ENCODE data around the gene CRTC2. TPM values are rescaled to one million over a fixed set of nuclear protein-coding genes. Genes with fewer than 3 reads are reported as not detected.
"Not testable (repeated sequence)": the region's sequence is repeated elsewhere in the genome, so short reads cannot be mapped to it uniquely, and the experiment has no call there.

CRTC2 gene
- total and polyA plus RNA-seq, 2 donors (not counting 1 experiment from before 2014, with no cell fraction given): 2.6 to 7.1 TPM

- Histone ChIP-seq H3K79me2 (ENCODE audit: control insufficient read depth, insufficient read depth, low read length) (no peaks in the 10 kb centered on the region), H3K36me3 (ENCODE audit: control insufficient read depth, insufficient read depth, low read length) (no peaks in the 10 kb centered on the region), H3K9me3 (ENCODE audit: control insufficient read depth, insufficient read depth, low read depth, low read length) (no peaks in the 10 kb centered on the region), H3K27ac (ENCODE audit: insufficient read depth, low read length) (no peak overlapping the region), H3K27me3 (ENCODE audit: control insufficient read depth, insufficient read depth, low read length) (no peaks in the 10 kb centered on the region), H2AFZ (ENCODE audit: low read length) (no peak overlapping the region), H3K9ac (ENCODE audit: insufficient read depth, low read length) (no peak overlapping the region), H3K4me3 (replicated peaks in 1 of 4; ENCODE audit: control extremely low read depth in 1 of 4, insufficient read depth in 1 of 4, low read depth in 3 of 4, low read length in 4 of 4) (no peak overlapping the region), H3K4me1 (ENCODE audit: control insufficient read depth, extremely low read depth, insufficient read depth, low read length) (peaks cover 4% of the 10 kb centered on the region), H3K4me2 (ENCODE audit: extremely low read depth, insufficient read depth, low read length) (no peak overlapping the region), H4K20me1 (ENCODE audit: control insufficient read depth, extremely low read depth, insufficient read depth, low read length) (no peaks in the 10 kb centered on the region)
- no peak for DNase-seq (ENCODE audit: low read depth in 2 of 2)
- no peak for TF ChIP-seq CTCF (conservative IDR thresholded peaks at IDR 0.05 in 1 of 2, IDR thresholded peaks at IDR 0.05 in 1 of 2; ENCODE audit: low read depth in 1 of 2, low read length in 2 of 2)
- no peak for TF ChIP-seq EZH2 (IDR thresholded peaks at IDR 0.05; ENCODE audit: low read length, missing control alignments)
These were observed 42.0 kb upstream of the CRTC2 start for GRCh38 chr1:154000420-154000819.

GRCh38 chr1:153996882-153997281, 38.5 kb upstream of the CRTC2 start:
- H3K36me3 ChIP-seq (ENCODE audit: control insufficient read depth, insufficient read depth, low read length); H2AFZ ChIP-seq (ENCODE audit: low read length); DNase-seq (ENCODE audit: low read depth in 2 of 2); H3K79me2 ChIP-seq (ENCODE audit: control insufficient read depth, insufficient read depth, low read length); H4K20me1 ChIP-seq (ENCODE audit: control insufficient read depth, extremely low read depth, insufficient read depth, low read length); H3K4me3 ChIP-seq (replicated peaks in 1 of 4; ENCODE audit: control extremely low read depth in 1 of 4, insufficient read depth in 1 of 4, low read depth in 3 of 4, low read length in 4 of 4); H3K9ac ChIP-seq (ENCODE audit: insufficient read depth, low read length); H3K4me2 ChIP-seq (ENCODE audit: extremely low read depth, insufficient read depth, low read length); H3K9me3 ChIP-seq (ENCODE audit: control insufficient read depth, insufficient read depth, low read depth, low read length); H3K27ac ChIP-seq (ENCODE audit: insufficient read depth, low read length); H3K27me3 ChIP-seq (ENCODE audit: control insufficient read depth, insufficient read depth, low read length); H3K4me1 ChIP-seq (ENCODE audit: control insufficient read depth, extremely low read depth, insufficient read depth, low read length): not testable (repeated sequence)

- Histone ChIP-seq H3K4me1 (ENCODE audit: control insufficient read depth, extremely low read depth, insufficient read depth, low read length) (peaks cover 4% of the 10 kb centered on the region), H3K4me3 (replicated peaks in 1 of 4; ENCODE audit: control extremely low read depth in 1 of 4, insufficient read depth in 1 of 4, low read depth in 3 of 4, low read length in 4 of 4) (no peak overlapping the region), H3K27me3 (ENCODE audit: control insufficient read depth, insufficient read depth, low read length) (no peaks in the 10 kb centered on the region), H3K9me3 (ENCODE audit: control insufficient read depth, insufficient read depth, low read depth, low read length) (no peaks in the 10 kb centered on the region), H2AFZ (ENCODE audit: low read length) (no peak overlapping the region), H3K4me2 (ENCODE audit: extremely low read depth, insufficient read depth, low read length) (no peak overlapping the region), H3K36me3 (ENCODE audit: control insufficient read depth, insufficient read depth, low read length) (peaks cover 9% of the 10 kb centered on the region), H4K20me1 (ENCODE audit: control insufficient read depth, extremely low read depth, insufficient read depth, low read length) (no peaks in the 10 kb centered on the region), H3K27ac (ENCODE audit: insufficient read depth, low read length) (no peak overlapping the region), H3K79me2 (ENCODE audit: control insufficient read depth, insufficient read depth, low read length) (peaks cover 18% of the 10 kb centered on the region), H3K9ac (ENCODE audit: insufficient read depth, low read length) (no peak overlapping the region)
- DNase-seq (ENCODE audit: low read depth in 2 of 2): no peak
- no peak for TF ChIP-seq CTCF (conservative IDR thresholded peaks at IDR 0.05 in 1 of 2, IDR thresholded peaks at IDR 0.05 in 1 of 2; ENCODE audit: low read depth in 1 of 2, low read length in 2 of 2)
- TF ChIP-seq EZH2 (IDR thresholded peaks at IDR 0.05; ENCODE audit: low read length, missing control alignments): no peak
These were observed 37.2 kb upstream of the CRTC2 start for GRCh38 chr1:153995640-153996039.

Measured in fibroblast of lung (primary cell).